Small intestine (tissue), 4 donors: ENCODE results near the gene C2orf81. TPM values are rescaled to one million over a fixed set of nuclear protein-coding genes. Genes with fewer than 3 reads are reported as not detected.

ENCODE experiments used
- polyA plus RNA-seq, 4 donors: library from polyadenylated mRNA; stranded (reverse) in 3 of 4; unstranded in 1 of 4; fragments of 200-250 nt in 3 of 4; fragments of 120-200 nt in 1 of 4; gene quantifications; one replicate each; pipeline versions ENCODE4 v1.2.1 to v1.2.3, GENCODE V29; 2013
- donor health status: healthy with polysubstance abuse.
- donor health status: Bipolar disorder and iron deficiency.
- donor health status: healthy.

Gene C2orf81
- polyA plus RNA-seq, 4 donors = 0.22 to 2.5 (median 1.1) TPM

Other genes starting within 250 kb of the C2orf81 start
- gene MOB1A, start 242.7 kb downstream of the C2orf81 start, polyA plus RNA-seq = 10 to 100 TPM; 41.3 to 75.5 (median 47.0) TPM
- 100 to 1,000 TPM in 1 of 4 donors, 10 to 100 TPM in 1, 1 to 10 TPM in 2; 8.1 to 114 (median 11.0) TPM for gene MTHFD2, start 223.0 kb downstream of the C2orf81 start, polyA plus RNA-seq
- gene SLC4A5, start 78.2 kb downstream of the C2orf81 start, polyA plus RNA-seq = 1 to 10 TPM in 1 of 4 donors, under 1 TPM in 2, not detected in 1; 0.43 to 2.0 (median 0.59) TPM
- 10 to 100 TPM; 72.7 to 92.8 (median 77.9) TPM for gene DCTN1, start 41.3 kb downstream of the C2orf81 start, polyA plus RNA-seq
- gene WDR54, start 111 bp upstream of the C2orf81 start, polyA plus RNA-seq = 10 to 100 TPM in 1 of 4 donors, 1 to 10 TPM in 3; 1.6 to 11.2 (median 6.2) TPM
- gene RTKN, start 20.3 kb upstream of the C2orf81 start, polyA plus RNA-seq = 10 to 100 TPM; 51.1 to 94.1 (median 69.7) TPM
- 10 to 100 TPM; 28.7 to 43.8 (median 35.8) TPM for gene INO80B, start 33.5 kb upstream of the C2orf81 start, polyA plus RNA-seq
- gene WBP1, start 36.8 kb upstream of the C2orf81 start, polyA plus RNA-seq = 10 to 100 TPM; 55.1 to 82.7 (median 66.4) TPM
- gene MOGS, start 43.8 kb upstream of the C2orf81 start, polyA plus RNA-seq = 10 to 100 TPM; 38.4 to 66.1 (median 62.5) TPM
- 10 to 100 TPM; 46.7 to 75.1 (median 54.3) TPM for gene MRPL53, start 51.1 kb upstream of the C2orf81 start, polyA plus RNA-seq
- gene CCDC142, start 61.4 kb upstream of the C2orf81 start, polyA plus RNA-seq = 10 to 100 TPM in 2 of 4 donors, 1 to 10 TPM in 2; 4.1 to 21.0 (median 8.4) TPM
- gene TTC31, start 61.5 kb upstream of the C2orf81 start, polyA plus RNA-seq = 10 to 100 TPM; 20.1 to 51.0 (median 27.1) TPM
- gene LBX2, start 78.0 kb upstream of the C2orf81 start, polyA plus RNA-seq = 10 to 100 TPM in 1 of 4 donors, 1 to 10 TPM in 3; 2.3 to 37.5 (median 5.3) TPM
- gene PCGF1, start 86.1 kb upstream of the C2orf81 start, polyA plus RNA-seq = 10 to 100 TPM; 13.2 to 23.5 (median 18.8) TPM
- gene TLX2, start 92.8 kb upstream of the C2orf81 start, polyA plus RNA-seq = 1 to 10 TPM in 2 of 4 donors, not detected in 2; 1.5 to 5.4 TPM
- gene DQX1, start 104.6 kb upstream of the C2orf81 start, polyA plus RNA-seq = 100 to 1,000 TPM in 1 of 4 donors, 10 to 100 TPM in 3; 15.8 to 106 (median 39.6) TPM
- 100 to 1,000 TPM; 136 to 237 (median 190) TPM for gene AUP1, start 108.1 kb upstream of the C2orf81 start, polyA plus RNA-seq
- 10 to 100 TPM; 20.4 to 42.3 (median 28.1) TPM for gene HTRA2, start 108.3 kb upstream of the C2orf81 start, polyA plus RNA-seq
- 1 to 10 TPM in 2 of 4 donors, under 1 TPM in 2; 0.22 to 2.9 (median 1.3) TPM for gene LOXL3, start 132.3 kb upstream of the C2orf81 start, polyA plus RNA-seq
- gene DOK1, start 133.1 kb upstream of the C2orf81 start, polyA plus RNA-seq = 10 to 100 TPM in 2 of 4 donors, 1 to 10 TPM in 2; 5.5 to 17.7 (median 12.5) TPM
- gene M1AP, start 226.7 kb upstream of the C2orf81 start, polyA plus RNA-seq = under 1 TPM in 2 of 4 donors, not detected in 2; 0.12 to 0.13 TPM
- 1 to 10 TPM in 2 of 4 donors, under 1 TPM in 1, not detected in 1; 0.27 to 2.4 (median 1.0) TPM for gene SEMA4F, start 232.6 kb upstream of the C2orf81 start, polyA plus RNA-seq